HuH-7 (cell line): ENCODE results near the gene PTPRN2.
"Not testable (repeated sequence)": the region's sequence is repeated elsewhere in the genome, so short reads cannot be mapped to it uniquely, and the experiment has no call there.

Source experiments
- DNase-seq: peaks from one replicate; pipeline ENCODE4 v3.0.0; 2011; ENCODE audit warnings: low spot score

The PTPRN2 gene

GRCh38 chr7:157791261-157791660 lies 796.4 kb downstream of the PTPRN2 start:
- no peak for DNase-seq

- no peak for DNase-seq
Measured at GRCh38 chr7:157789942-157790341, 797.7 kb downstream of the PTPRN2 start.

GRCh38 chr7:157789094-157789493 lies 798.5 kb downstream of the PTPRN2 start:
- DNase-seq: no peak

GRCh38 chr7:157788573-157788972 lies 799.0 kb downstream of the PTPRN2 start:
- DNase-seq: no peak

- DNase-seq: no peak
Measured at GRCh38 chr7:157787275-157787701, 800.3 kb downstream of the PTPRN2 start.

GRCh38 chr7:157786375-157787274 lies 801.0 kb downstream of the PTPRN2 start:
- DNase-seq: no peak

GRCh38 chr7:157785486-157786186 lies 802.0 kb downstream of the PTPRN2 start:
- DNase-seq: no peak

- no peak for DNase-seq
Measured at GRCh38 chr7:157784979-157785441, 802.6 kb downstream of the PTPRN2 start.

- DNase-seq: no peak
Measured at GRCh38 chr7:157784041-157784835, 803.4 kb downstream of the PTPRN2 start.

- no peak for DNase-seq
Measured at GRCh38 chr7:157782041-157782440, 805.6 kb downstream of the PTPRN2 start.

GRCh38 chr7:157780721-157781120 lies 806.9 kb downstream of the PTPRN2 start:
- no peak for DNase-seq

- no peak for DNase-seq
Measured at GRCh38 chr7:157780312-157780711, 807.3 kb downstream of the PTPRN2 start.

GRCh38 chr7:157779206-157779605 lies 808.4 kb downstream of the PTPRN2 start:
- DNase-seq: no peak

- not testable (repeated sequence) for DNase-seq
Measured at GRCh38 chr7:157777194-157777762, 810.3 kb downstream of the PTPRN2 start.

- no peak for DNase-seq
Measured at GRCh38 chr7:157775560-157776332, 811.9 kb downstream of the PTPRN2 start.

GRCh38 chr7:157775021-157775559 lies 812.5 kb downstream of the PTPRN2 start:
- no peak for DNase-seq

GRCh38 chr7:157774495-157774894 lies 813.1 kb downstream of the PTPRN2 start:
- no peak for DNase-seq

- no peak for DNase-seq
Measured at GRCh38 chr7:157773361-157773760, 814.3 kb downstream of the PTPRN2 start.

- DNase-seq: no peak
Measured at GRCh38 chr7:157772486-157773130, 815.0 kb downstream of the PTPRN2 start.

GRCh38 chr7:157771689-157772088 lies 815.9 kb downstream of the PTPRN2 start:
- DNase-seq: no peak
